HepG2 (cell line): ENCODE data around the gene INTS7. TPM values are rescaled to one million over a fixed set of nuclear protein-coding genes. Genes with fewer than 3 reads are reported as not detected.
A peak's percentile ranks its signal among the peaks of the same experiment; 100 is the strongest.

Experiments
- GABPA ChIP-seq, 2 experiments: IDR thresholded peaks; 2 replicates each; pipeline ENCODE4 v1.6.1; 2011 to 2016; ENCODE audit warnings: low read depth in 2 of 2, low read length in 1 of 2, missing biosample characterization in 1 of 2, missing genetic modification characterization in 1 of 2
- HOXA5 ChIP-seq: sonication (generic); formaldehyde crosslinking; IDR thresholded peaks from 2 replicates; pipeline ENCODE4 v1.4.0; 2020; ENCODE audit warnings: missing genetic modification reagents
- IRF2 ChIP-seq: IDR thresholded peaks from 2 replicates; pipeline ENCODE4 v1.6.1; 2018; ENCODE audit warnings: missing genetic modification reagents, missing compliant biosample characterization
- MAZ ChIP-seq, 2 experiments: sonication (generic) in 1 of 2; formaldehyde crosslinking in 1 of 2; IDR thresholded peaks; 2 replicates each; pipeline versions ENCODE4 v1.5.0 to v1.6.1; 2012 to 2020; ENCODE audit warnings: low read depth in 2 of 2, mild to moderate bottlenecking in 2 of 2, borderline replicate concordance in 1 of 2, improper control_type of control experiment in 1 of 2, low read length in 1 of 2, missing genetic modification reagents in 1 of 2, moderate library complexity in 1 of 2
- PHF5A ChIP-seq: IDR thresholded peaks from one replicate; pipeline ENCODE4 v1.6.1; 2018; ENCODE audit warnings: low read depth, missing genetic modification reagents; ENCODE audit not compliant: unreplicated experiment
- POLR2G ChIP-seq: fragments of 200-400 bp; formaldehyde crosslinking; IDR thresholded peaks from 2 replicates; pipeline ENCODE4 v1.6.1; 2018; ENCODE audit warnings: mild to moderate bottlenecking, low read depth, low read length, moderate library complexity
- RBFOX2 ChIP-seq: fragments of 200-400 bp; formaldehyde crosslinking; IDR thresholded peaks from 2 replicates; pipeline ENCODE4 v1.6.1; 2017; ENCODE audit warnings: low read depth, mild to moderate bottlenecking, low read length
- ZNF136 ChIP-seq: sonication (generic); formaldehyde crosslinking; IDR thresholded peaks from 2 replicates; pipeline ENCODE4 v1.8.1; 2022; ENCODE audit warnings: low read depth, mild to moderate bottlenecking, moderate library complexity, missing genetic modification reagents
- ZNF598 ChIP-seq: sonication (generic); formaldehyde crosslinking; IDR thresholded peaks from 2 replicates; pipeline ENCODE4 v1.5.1; 2020; ENCODE audit warnings: mild to moderate bottlenecking, missing genetic modification reagents, borderline replicate concordance
- ZNF616 ChIP-seq: sonication (generic); formaldehyde crosslinking; IDR thresholded peaks from 2 replicates; pipeline ENCODE4 v1.5.0; 2020; ENCODE audit warnings: low read depth, mild to moderate bottlenecking, missing genetic modification reagents
- ZNF7 ChIP-seq: IDR thresholded peaks from 2 replicates; pipeline ENCODE4 v1.6.1; 2016; ENCODE audit warnings: missing biosample characterization, missing genetic modification reagents
- ZNF788 ChIP-seq: sonication (generic); formaldehyde crosslinking; IDR thresholded peaks from 2 replicates; pipeline ENCODE4 v1.5.0; 2020; ENCODE audit warnings: mild to moderate bottlenecking, missing genetic modification reagents, borderline replicate concordance
- ZNF878 ChIP-seq: sonication (generic); formaldehyde crosslinking; IDR thresholded peaks from 2 replicates; pipeline ENCODE4 v1.8.1; 2023; ENCODE audit warnings: mild to moderate bottlenecking, missing genetic modification reagents, moderate library complexity
- polyA plus RNA-seq, 8 experiments: library from polyadenylated mRNA; depleted of rRNA in 3 of 8; stranded (reverse) in 7 of 8; unstranded in 1 of 8; fragments of >200 nt; fragmentation: Illumina TruSeq in 4 of 8; extraction: Trizol in 4 of 8; gene quantifications; 2 replicates each; pipeline versions ENCODE4 v1.2.1 to v1.2.3, GENCODE V29; 2011 to 2016; ENCODE audit warnings: low read depth in 4 of 8, missing spikeins in 1 of 8, mixed read lengths in 1 of 8; ENCODE audit not compliant: insufficient read depth in 1 of 8
- total RNA-seq, 5 experiments: library from RNA; depleted of rRNA; stranded (reverse); fragments of >200 nt; fragmentation: Illumina TruSeq; extraction: Trizol; gene quantifications; 2 replicates each; pipeline ENCODE4 v1.2.3, GENCODE V29; 2016; ENCODE audit warnings: low read depth in 1 of 5
- TF ChIP-seq, protein P1 (sequence below): sonication (generic); formaldehyde crosslinking; IDR thresholded peaks from 2 replicates; pipeline ENCODE4 v1.4.0; 2020; ENCODE audit warnings: mild to moderate bottlenecking, missing genetic modification reagents
- TF ChIP-seq, protein P2 (sequence below): IDR thresholded peaks from 2 replicates; pipeline ENCODE4 v1.4.0; 2020; ENCODE audit warnings: mild to moderate bottlenecking, missing genetic modification reagents
- TF ChIP-seq, protein P3 (sequence below): sonication (generic); formaldehyde crosslinking; IDR thresholded peaks from 2 replicates; pipeline ENCODE4 v1.5.1; 2020; ENCODE audit warnings: mild to moderate bottlenecking, missing genetic modification reagents, borderline replicate concordance

The INTS7 gene
- total and polyA plus RNA-seq, 2 of the 13 experiments (the other 11 are each of a cell fraction or from before 2014, with no cell fraction given) = 18.3 to 22.4 TPM

DNA sequence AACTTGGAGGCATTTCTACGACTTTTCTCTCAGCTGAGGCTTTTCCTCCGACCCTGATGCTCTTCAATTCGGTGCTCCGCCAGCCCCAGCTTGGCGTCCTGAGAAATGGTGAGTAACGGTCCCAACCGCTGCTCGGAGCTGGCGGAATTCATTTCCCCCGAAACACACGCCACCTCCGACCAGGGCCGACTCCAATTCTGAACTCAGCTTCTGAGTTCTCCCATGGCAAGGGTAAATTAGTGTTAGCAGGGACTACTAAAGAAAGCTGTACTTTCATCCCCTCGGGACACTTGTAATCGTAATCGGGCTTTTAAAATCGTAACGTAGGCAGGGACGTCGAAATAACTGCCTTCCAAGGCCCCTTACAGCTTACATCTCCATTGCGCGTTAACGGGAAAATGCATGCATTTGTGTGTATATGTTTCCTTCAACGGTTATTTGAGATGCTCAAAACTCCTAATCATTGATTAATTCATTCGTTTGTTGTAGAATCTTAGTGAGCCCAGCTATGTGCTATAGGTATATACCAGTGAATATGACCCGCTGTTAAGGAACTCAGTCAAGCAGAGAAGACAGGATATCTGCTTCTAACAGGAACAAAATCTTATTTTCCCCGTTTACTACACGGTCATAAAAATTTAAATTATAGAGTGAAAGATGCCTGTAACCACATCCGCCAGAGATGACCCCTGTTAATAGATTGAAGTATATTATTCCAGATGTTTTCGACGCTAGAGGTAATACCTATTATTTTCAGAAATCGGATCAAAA, 663 bp upstream of the INTS7 start (continued):
- TF ChIP-seq, protein P1, sequence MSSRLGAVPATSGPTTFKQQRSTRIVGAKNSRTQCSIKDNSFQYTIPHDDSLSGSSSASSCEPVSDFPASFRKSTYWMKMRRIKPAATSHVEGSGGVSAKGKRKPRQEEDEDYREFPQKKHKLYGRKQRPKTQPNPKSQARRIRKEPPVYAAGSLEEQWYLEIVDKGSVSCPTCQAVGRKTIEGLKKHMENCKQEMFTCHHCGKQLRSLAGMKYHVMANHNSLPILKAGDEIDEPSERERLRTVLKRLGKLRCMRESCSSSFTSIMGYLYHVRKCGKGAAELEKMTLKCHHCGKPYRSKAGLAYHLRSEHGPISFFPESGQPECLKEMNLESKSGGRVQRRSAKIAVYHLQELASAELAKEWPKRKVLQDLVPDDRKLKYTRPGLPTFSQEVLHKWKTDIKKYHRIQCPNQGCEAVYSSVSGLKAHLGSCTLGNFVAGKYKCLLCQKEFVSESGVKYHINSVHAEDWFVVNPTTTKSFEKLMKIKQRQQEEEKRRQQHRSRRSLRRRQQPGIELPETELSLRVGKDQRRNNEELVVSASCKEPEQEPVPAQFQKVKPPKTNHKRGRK (CRISPR knock-in tag) = no peak
- TF ChIP-seq PHF5A (CRISPR knock-in tag) = peak; percentile 3
- TF ChIP-seq HOXA5 = no peak
- TF ChIP-seq ZNF878 = no peak
- no peak for TF ChIP-seq ZNF598 (CRISPR knock-in tag)
- no peak for TF ChIP-seq ZNF788 (CRISPR knock-in tag)
- TF ChIP-seq ZNF616 (CRISPR knock-in tag) = no peak
- no peak for TF ChIP-seq RBFOX2
- TF ChIP-seq ZNF136 = no peak
- no peak for TF ChIP-seq MAZ (IDR thresholded peaks at IDR 0.05; ENCODE audit: borderline replicate concordance, low read depth, low read length)
- no peak for TF ChIP-seq MAZ (CRISPR knock-in tag; IDR thresholded peaks at IDR 0.05; ENCODE audit: low read depth)
- TF ChIP-seq, protein P2, sequence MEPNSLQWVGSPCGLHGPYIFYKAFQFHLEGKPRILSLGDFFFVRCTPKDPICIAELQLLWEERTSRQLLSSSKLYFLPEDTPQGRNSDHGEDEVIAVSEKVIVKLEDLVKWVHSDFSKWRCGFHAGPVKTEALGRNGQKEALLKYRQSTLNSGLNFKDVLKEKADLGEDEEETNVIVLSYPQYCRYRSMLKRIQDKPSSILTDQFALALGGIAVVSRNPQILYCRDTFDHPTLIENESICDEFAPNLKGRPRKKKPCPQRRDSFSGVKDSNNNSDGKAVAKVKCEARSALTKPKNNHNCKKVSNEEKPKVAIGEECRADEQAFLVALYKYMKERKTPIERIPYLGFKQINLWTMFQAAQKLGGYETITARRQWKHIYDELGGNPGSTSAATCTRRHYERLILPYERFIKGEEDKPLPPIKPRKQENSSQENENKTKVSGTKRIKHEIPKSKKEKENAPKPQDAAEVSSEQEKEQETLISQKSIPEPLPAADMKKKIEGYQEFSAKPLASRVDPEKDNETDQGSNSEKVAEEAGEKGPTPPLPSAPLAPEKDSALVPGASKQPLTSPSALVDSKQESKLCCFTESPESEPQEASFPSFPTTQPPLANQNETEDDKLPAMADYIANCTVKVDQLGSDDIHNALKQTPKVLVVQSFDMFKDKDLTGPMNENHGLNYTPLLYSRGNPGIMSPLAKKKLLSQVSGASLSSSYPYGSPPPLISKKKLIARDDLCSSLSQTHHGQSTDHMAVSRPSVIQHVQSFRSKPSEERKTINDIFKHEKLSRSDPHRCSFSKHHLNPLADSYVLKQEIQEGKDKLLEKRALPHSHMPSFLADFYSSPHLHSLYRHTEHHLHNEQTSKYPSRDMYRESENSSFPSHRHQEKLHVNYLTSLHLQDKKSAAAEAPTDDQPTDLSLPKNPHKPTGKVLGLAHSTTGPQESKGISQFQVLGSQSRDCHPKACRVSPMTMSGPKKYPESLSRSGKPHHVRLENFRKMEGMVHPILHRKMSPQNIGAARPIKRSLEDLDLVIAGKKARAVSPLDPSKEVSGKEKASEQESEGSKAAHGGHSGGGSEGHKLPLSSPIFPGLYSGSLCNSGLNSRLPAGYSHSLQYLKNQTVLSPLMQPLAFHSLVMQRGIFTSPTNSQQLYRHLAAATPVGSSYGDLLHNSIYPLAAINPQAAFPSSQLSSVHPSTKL (CRISPR knock-in tag) = no peak
- no peak for TF ChIP-seq POLR2G
- TF ChIP-seq, protein P3, sequence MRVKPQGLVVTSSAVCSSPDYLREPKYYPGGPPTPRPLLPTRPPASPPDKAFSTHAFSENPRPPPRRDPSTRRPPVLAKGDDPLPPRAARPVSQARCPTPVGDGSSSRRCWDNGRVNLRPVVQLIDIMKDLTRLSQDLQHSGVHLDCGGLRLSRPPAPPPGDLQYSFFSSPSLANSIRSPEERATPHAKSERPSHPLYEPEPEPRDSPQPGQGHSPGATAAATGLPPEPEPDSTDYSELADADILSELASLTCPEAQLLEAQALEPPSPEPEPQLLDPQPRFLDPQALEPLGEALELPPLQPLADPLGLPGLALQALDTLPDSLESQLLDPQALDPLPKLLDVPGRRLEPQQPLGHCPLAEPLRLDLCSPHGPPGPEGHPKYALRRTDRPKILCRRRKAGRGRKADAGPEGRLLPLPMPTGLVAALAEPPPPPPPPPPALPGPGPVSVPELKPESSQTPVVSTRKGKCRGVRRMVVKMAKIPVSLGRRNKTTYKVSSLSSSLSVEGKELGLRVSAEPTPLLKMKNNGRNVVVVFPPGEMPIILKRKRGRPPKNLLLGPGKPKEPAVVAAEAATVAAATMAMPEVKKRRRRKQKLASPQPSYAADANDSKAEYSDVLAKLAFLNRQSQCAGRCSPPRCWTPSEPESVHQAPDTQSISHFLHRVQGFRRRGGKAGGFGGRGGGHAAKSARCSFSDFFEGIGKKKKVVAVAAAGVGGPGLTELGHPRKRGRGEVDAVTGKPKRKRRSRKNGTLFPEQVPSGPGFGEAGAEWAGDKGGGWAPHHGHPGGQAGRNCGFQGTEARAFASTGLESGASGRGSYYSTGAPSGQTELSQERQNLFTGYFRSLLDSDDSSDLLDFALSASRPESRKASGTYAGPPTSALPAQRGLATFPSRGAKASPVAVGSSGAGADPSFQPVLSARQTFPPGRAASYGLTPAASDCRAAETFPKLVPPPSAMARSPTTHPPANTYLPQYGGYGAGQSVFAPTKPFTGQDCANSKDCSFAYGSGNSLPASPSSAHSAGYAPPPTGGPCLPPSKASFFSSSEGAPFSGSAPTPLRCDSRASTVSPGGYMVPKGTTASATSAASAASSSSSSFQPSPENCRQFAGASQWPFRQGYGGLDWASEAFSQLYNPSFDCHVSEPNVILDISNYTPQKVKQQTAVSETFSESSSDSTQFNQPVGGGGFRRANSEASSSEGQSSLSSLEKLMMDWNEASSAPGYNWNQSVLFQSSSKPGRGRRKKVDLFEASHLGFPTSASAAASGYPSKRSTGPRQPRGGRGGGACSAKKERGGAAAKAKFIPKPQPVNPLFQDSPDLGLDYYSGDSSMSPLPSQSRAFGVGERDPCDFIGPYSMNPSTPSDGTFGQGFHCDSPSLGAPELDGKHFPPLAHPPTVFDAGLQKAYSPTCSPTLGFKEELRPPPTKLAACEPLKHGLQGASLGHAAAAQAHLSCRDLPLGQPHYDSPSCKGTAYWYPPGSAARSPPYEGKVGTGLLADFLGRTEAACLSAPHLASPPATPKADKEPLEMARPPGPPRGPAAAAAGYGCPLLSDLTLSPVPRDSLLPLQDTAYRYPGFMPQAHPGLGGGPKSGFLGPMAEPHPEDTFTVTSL (CRISPR knock-in tag) = no peak
- TF ChIP-seq IRF2 = no peak
- no peak for TF ChIP-seq ZNF7
- TF ChIP-seq GABPA (IDR thresholded peaks at IDR 0.05; ENCODE audit: low read depth, low read length) = no peak
- TF ChIP-seq GABPA (CRISPR knock-in tag; IDR thresholded peaks at IDR 0.05; ENCODE audit: low read depth) = no peak
